DOHH2 (cell line): Measurements from ENCODE around the gene KCNMA1.

Source experiments
- H3F3A ChIP-seq: fragments of 200-600 bp; sonication (generic), shearing (Covaris generic); 2 replicates; pipeline ENCODE4 v1.6.0; 2016; ENCODE audit warnings: antibody characterized with exemption, mild to moderate bottlenecking; ENCODE audit not compliant: control insufficient read depth, insufficient read depth
- H3K27ac ChIP-seq: fragments of 200-600 bp; sonication (generic); 2 replicates; pipeline ENCODE4 v1.5.1; 2014; ENCODE audit warnings: low read depth, mild to moderate bottlenecking, low read length, moderate library complexity
- H3K27me3 ChIP-seq: fragments of 200-600 bp; sonication (generic); 2 replicates; pipeline ENCODE4 v1.6.1; 2014; ENCODE audit warnings: mild to moderate bottlenecking, low read length, mixed read lengths; ENCODE audit not compliant: control insufficient read depth
- H3K36me3 ChIP-seq: fragments of 200-600 bp; sonication (generic); 2 replicates; pipeline ENCODE4 v1.6.1; 2014; ENCODE audit warnings: mild to moderate bottlenecking, low read length, moderate library complexity, mixed read lengths; ENCODE audit not compliant: control insufficient read depth
- H3K4me1 ChIP-seq: fragments of 200-600 bp; sonication (generic); 2 replicates; pipeline ENCODE4 v1.6.1; 2014; ENCODE audit warnings: mild to moderate bottlenecking, low read length, mixed read lengths; ENCODE audit not compliant: control insufficient read depth
- H3K4me2 ChIP-seq: fragments of 200-600 bp; sonication (generic); 2 replicates; pipeline ENCODE4 v1.6.0; 2014; ENCODE audit warnings: mild to moderate bottlenecking, low read length, moderate library complexity
- H3K4me3 ChIP-seq: fragments of 200-600 bp; sonication (generic); 2 replicates; pipeline ENCODE4 v1.5.1; 2014; ENCODE audit warnings: mild to moderate bottlenecking, low read length, mixed read lengths
- H3K79me2 ChIP-seq: fragments of 200-600 bp; sonication (generic); 2 replicates; pipeline ENCODE4 v1.6.1; 2014; ENCODE audit warnings: mild to moderate bottlenecking, low read length, mixed read lengths; ENCODE audit not compliant: control insufficient read depth
- H3K9me2 ChIP-seq: fragments of 200-600 bp; sonication (generic); replicated peaks from 2 replicates; pipeline ENCODE4 v1.6.1; 2014; ENCODE audit warnings: mild to moderate bottlenecking, low read length, mixed read lengths; ENCODE audit not compliant: control insufficient read depth
- H3K9me3 ChIP-seq: fragments of 200-600 bp; sonication (generic); 2 replicates; pipeline ENCODE4 v1.6.1; 2014; ENCODE audit warnings: antibody characterized with exemption, low read length, mixed read lengths; ENCODE audit not compliant: control insufficient read depth, insufficient read depth
- H4K20me1 ChIP-seq: fragments of 200-600 bp; sonication (generic); 2 replicates; pipeline ENCODE4 v1.6.0; 2014; ENCODE audit warnings: low read depth, mild to moderate bottlenecking, antibody characterized with exemption, low read length, moderate library complexity; ENCODE audit not compliant: control insufficient read depth, insufficient read depth
- CTCF ChIP-seq: fragments of 200-600 bp; sonication (generic); IDR thresholded peaks from one replicate; pipeline ENCODE4 v1.5.1; 2014; ENCODE audit warnings: antibody characterized with exemption, mild to moderate bottlenecking, low read depth, low read length; ENCODE audit not compliant: poor library complexity, severe bottlenecking
- EZH2phosphoT487 ChIP-seq: fragments of 200-600 bp; sonication (generic); IDR thresholded peaks from 2 replicates; pipeline ENCODE4 v1.6.1; 2017; ENCODE audit warnings: borderline replicate concordance, mild to moderate bottlenecking, antibody characterized with exemption, low read length, moderate library complexity, mixed read lengths

KCNMA1 gene

GRCh38 chr10:77493851-77494261 is 143.8 kb downstream of the KCNMA1 start:
- no peaks in the 10 kb centered on the region for H3K36me3 ChIP-seq
- no peaks in the 10 kb centered on the region for H4K20me1 ChIP-seq
- no peak overlapping the region for H3K27ac ChIP-seq
- no peaks in the 10 kb centered on the region for H3K9me3 ChIP-seq
- H3F3A ChIP-seq, result no peaks in the 10 kb centered on the region
- TF ChIP-seq CTCF (no peak), EZH2phosphoT487 (no peak)
- H3K27me3 ChIP-seq, result peaks cover 28% of the 10 kb centered on the region
- H3K4me1 ChIP-seq, result no peaks in the 10 kb centered on the region
- no peaks in the 10 kb centered on the region for H3K79me2 ChIP-seq
- no peaks in the 10 kb centered on the region for H3K9me2 ChIP-seq
- no peak overlapping the region for H3K4me2 ChIP-seq
- H3K4me3 ChIP-seq, result no peak overlapping the region

GRCh38 chr10:77493239-77493806 is 144.3 kb downstream of the KCNMA1 start:
- TF ChIP-seq CTCF (no peak), EZH2phosphoT487 (no peak)
- Histone ChIP-seq H3K4me2 (no peak overlapping the region), H3K9me2 (no peaks in the 10 kb centered on the region), H3K27ac (no peak overlapping the region), H3K27me3 (peaks cover 28% of the 10 kb centered on the region), H4K20me1 (no peaks in the 10 kb centered on the region), H3K79me2 (no peaks in the 10 kb centered on the region), H3K4me3 (no peak overlapping the region), H3K9me3 (no peaks in the 10 kb centered on the region), H3F3A (no peaks in the 10 kb centered on the region), H3K36me3 (no peaks in the 10 kb centered on the region), H3K4me1 (no peaks in the 10 kb centered on the region)

GRCh38 chr10:77492368-77492994 is 145.1 kb downstream of the KCNMA1 start:
- Histone ChIP-seq H3K4me2 (no peak overlapping the region), H3K79me2 (no peaks in the 10 kb centered on the region), H3K9me3 (no peaks in the 10 kb centered on the region), H3K27me3 (peaks cover 23% of the 10 kb centered on the region), H3K9me2 (no peaks in the 10 kb centered on the region), H3K27ac (no peak overlapping the region), H3F3A (no peaks in the 10 kb centered on the region), H3K36me3 (no peaks in the 10 kb centered on the region), H3K4me3 (no peak overlapping the region), H3K4me1 (no peaks in the 10 kb centered on the region), H4K20me1 (no peaks in the 10 kb centered on the region)
- TF ChIP-seq EZH2phosphoT487 (no peak), CTCF (no peak)
